Renal cortical epithelial cell (primary cell): ENCODE data around the gene RHEX. TPM values are rescaled to one million over a fixed set of nuclear protein-coding genes. Genes with fewer than 3 reads are reported as not detected.
"Not testable (repeated sequence)": the region's sequence is repeated elsewhere in the genome, so short reads cannot be mapped to it uniquely, and the experiment has no call there.

ENCODE experiments used
- DNase-seq: peaks from one replicate; pipeline ENCODE4 v3.0.0-alpha.2; 2011; ENCODE audit warnings: low read depth
- total RNA-seq: library from RNA; depleted of rRNA; stranded (reverse); fragments of >200 nt; gene quantifications from 2 replicates; pipeline ENCODE4 v1.2.3, GENCODE V29; 2014

RHEX gene
- total RNA-seq, 1 donor from 2014 or later: 11.6 TPM

DNA sequence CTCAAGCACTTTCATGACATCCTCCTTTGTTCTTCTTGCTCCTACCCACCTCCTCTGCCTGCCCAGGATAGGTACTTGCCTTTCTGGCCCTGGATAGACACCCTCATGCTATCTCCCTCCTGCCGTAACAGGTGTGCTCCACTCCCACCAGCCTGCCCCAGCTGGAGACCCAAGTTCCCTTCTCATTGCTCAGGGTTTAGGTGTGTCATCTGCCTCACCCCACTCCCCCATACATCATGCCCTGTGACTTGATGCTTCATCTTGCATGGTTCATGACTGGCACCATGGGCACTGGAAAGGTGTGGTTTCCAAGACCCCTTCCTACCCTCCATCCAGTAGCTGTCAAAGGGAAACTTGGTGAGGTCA, 5.9 kb downstream of the RHEX start:
- no peak for DNase-seq

DNA sequence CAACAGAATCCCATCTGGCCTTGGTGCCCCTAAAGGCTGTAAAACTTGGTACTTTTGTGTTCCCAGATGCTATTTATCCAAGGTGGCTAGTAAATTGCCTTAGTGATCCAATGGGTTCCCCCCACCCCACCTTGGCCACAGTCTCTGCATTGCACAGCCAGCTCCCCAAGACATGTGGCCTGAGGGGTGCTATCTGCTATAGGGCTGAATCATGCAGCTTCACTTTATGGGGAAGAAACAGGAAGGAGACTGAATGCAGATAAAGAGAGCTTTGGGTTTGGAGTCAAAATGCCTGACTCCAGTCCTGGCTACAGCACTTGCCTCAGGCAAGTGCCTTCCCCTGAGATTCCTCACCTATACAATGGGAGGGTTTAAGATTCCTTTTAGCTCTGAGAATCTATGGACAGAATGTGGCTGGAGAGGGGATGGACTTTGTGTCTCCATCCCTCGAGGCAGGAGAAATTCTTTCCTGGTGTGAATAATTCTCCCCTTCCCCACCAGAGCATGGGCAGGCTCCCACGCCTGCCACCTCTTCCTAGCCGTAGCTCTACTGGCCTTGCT, 6.5 kb downstream of the RHEX start:
- DNase-seq: no peak

DNA sequence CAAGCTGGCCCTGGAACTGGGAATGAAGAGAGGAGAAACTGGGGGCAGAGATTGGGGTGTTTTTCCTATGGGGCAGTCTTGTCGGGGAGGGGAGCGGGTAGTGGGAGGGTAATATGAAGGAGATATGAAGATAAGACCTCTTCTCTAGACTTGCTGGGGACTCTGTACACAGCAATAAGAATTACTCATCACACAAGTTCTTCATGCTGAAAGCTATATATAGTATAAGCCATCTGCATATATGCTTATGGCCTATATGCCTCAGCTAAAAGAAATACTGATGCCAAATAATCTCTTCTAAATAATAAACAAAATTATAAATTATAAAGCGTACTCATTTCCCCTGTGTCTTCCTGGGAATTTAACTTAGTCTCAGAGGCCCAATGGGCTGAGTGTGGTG, 7.9 kb downstream of the RHEX start:
- DNase-seq: no peak

DNA sequence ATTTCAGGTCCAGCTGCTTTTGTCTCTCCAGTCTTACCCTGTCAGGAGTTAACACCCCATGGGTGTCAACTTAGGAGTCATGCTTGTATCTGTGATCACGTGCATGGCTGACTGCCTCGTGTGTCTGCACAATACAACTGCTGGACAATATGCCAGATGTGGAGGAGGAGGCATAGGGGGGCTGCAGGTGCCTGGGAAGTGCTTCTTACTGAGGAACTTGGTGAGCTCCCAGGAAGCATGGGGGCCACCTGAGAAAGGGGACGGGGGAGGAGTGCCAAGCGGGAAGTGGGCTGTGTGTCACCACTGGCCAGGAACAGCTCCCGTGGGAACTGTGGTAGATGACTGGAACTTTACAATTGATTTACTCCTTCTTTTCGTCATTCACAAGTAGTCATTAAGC, 9.5 kb downstream of the RHEX start:
- DNase-seq: no peak

DNA sequence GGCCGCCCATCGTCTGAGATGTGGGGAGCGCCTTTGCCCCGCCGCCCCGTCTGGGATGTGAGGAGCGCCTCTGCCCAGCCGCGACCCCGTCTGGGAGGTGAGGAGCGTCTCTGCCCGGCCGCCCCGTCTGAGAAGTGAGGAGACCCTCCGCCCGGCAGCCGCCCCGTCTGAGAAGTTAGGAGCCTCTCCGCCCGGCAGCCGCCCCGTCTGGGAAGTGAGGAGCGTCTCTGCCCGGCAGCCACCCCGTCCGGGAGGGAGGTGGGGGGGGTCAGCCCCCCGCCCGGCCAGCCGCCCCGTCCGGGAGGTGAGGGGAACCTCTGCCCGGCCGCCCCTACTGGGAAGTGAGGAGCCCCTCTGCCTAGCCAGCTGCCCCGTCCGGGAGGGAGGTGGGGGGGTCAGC, 11.0 kb downstream of the RHEX start:
- not testable (repeated sequence) for DNase-seq

DNA sequence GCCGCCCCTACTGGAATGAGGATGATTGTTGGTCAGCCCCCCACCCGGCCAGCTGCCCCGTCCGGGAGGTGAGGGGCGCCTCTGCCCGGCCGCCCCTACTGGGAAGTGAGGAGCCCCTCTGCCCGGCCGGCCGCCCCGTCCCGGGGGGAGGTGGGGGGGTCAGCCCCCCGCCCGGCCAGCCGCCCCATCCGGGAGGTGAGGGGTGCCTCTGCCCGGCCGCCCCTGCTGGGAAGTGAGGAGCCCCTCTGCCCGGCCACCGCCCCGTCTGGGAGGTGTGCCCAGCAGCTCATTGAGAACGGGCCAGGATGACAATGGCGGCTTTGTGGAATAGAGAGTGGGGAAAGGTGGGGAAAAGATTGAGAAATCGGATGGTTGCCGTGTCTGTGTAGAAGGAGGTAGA, 11.5 kb downstream of the RHEX start:
- DNase-seq: not testable (repeated sequence)

DNA sequence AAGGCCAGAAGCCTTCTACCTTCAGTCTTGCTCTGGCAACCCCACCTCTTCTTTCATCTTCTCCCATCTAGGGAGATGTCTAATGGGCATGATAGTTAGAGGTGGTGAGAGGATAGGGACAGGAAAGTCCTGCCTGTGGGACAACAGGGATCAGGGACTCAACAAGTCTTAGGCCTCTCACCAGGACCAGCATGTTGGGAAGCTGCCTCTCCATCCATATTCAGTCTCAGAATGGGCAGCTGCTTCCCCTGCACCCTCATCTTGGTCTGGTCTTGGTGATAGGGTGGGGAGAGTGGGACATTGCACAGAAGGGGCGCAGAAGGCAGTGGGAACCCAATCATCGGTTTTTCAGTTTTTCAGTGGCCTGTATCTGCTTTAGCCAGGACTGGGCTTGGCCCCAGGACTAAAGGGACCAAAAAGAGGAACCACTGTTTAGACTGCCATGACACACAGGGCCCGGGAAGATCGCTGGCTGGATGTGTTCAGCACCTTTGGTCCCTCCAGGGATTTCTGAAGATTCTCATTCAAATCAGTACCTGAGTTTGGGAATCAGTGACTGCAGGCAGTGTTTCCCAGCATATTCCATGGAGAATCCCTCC, 12.7 kb downstream of the RHEX start:
- no peak for DNase-seq

DNA sequence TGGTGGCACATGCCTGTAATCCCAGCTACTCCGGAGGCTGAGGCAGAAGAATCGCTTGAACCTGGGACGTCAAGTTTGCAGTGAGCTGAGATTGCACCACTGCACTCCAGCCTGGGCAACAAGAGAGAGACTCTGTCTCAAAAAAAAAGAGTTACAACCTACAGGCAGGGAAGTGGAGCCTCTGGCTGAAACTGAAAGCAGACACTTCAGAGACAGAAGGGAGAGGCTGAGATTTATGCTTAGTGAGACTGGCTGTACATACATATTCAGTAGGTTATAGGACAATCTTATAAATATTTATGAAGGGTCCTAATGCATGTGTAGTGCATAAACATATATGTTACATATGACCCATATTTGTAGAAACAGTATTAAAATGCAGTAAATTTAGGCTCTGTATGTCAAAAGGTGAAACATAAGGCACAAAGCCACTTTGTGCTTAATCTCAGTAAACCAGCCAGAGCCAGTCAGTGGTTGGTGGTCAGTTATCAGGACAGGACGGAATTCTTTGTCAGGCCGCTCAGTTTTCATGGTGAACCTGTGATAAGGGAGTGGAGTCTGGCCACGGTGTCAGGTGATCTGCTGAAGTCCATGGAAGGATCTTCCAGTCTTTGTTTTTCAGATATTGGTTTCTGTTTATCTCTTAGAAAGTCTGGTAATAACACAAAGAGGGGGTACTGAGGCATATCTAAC, 13.7 kb downstream of the RHEX start:
- no peak for DNase-seq

DNA sequence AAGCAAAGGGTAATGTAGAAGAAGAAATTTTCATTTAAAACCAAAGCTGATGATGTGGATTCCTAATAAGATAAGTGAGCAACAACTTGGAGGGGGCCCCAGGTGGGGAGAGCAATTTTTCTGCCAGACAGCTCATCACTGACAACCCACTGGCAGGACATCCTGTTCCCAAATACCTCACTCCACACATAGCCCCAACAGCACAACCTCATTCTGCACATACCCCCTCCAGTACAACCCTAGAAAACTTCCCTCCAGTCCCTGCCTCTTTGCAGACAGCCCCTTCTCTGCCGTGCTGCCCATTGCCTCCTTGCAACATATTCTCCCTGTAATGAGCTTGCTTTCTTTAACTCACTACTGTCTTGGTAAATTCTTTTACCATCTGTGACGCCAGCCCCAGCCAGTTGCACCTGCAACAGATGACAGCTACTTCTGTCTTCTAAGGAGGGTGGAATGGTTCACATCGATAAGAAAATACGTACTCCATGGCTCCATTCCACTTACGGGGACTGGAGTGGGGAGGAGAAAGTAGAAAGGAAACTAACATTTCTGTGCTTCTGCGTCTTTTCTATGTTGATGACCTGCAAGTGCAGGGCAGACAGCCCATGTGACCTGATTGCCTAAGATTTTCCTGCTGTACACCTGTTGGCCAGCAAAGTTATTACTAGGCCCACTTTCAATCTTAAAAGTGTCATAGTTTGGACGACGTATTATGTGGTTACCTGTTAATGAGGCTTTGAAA, 14.7 kb downstream of the RHEX start:
- no peak for DNase-seq

DNA sequence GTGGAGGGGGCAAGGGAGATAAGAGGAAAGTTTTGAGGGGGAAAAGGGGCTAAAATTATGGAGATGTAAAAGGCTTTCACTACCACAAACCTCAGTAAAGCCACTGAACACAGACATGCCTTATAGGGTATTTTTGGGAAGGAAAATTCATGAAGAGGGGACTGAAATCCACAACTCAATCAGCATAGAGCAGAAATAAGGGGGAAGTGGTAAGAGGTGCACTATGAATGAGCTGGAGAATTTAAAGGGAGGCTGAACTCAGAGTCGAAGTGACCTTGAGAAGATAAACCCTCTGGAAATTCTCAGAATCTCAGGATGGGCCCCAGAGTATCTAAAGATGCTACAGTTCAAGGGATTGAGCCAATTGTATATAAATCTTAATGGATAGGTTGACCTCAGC, 15.3 kb downstream of the RHEX start:
- no peak for DNase-seq

DNA sequence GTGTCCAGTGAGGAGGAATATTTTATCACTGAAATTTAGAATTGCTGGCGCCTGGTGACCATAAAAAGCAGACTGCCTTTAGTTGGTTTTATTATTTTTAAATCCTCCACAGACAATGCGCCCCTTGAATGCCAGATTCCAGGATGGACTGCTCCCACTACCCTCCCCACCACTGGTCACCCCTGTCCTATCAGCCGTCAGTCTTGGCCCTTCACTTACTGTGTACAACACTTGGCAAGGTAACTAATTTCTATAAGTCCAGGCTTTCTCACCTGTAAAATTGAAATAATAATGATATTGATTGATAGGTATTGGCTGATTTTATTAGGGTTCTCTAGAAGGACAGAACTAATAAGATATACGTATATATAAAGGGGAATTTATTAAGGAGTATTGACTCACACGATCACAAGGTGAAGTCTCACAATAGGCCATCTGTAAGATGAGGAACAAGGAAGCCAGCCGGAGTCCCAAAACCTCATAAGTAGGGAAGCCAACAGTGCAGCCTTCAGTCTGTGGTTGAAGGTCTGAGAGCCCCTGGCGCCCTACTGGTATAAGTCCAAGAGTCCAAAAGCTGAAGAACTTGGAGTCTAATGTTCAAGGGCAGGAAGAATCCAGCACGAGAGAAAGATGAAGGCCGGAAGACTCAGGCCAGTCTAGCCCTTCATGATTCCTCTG, 17.8 kb downstream of the RHEX start:
- no peak for DNase-seq

DNA sequence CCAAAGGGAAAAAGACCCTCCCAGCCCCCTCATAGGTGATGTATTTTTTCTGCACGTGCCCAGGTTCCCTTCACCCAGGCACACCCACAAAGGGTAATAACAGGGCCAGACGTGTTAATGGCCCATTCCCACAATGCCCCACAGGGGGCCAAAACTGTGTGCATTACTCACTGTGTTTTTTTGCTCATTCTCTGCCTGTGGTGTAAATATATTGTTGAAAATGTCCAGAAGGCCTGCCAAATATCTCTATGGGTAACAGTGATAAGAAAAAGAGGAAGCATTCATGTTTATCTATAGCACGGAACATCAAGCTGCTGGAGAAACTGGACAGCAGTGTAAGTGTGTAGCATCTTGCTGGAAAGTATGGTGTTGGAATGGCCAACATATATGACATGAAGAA, 21.9 kb downstream of the RHEX start:
- no peak for DNase-seq

DNA sequence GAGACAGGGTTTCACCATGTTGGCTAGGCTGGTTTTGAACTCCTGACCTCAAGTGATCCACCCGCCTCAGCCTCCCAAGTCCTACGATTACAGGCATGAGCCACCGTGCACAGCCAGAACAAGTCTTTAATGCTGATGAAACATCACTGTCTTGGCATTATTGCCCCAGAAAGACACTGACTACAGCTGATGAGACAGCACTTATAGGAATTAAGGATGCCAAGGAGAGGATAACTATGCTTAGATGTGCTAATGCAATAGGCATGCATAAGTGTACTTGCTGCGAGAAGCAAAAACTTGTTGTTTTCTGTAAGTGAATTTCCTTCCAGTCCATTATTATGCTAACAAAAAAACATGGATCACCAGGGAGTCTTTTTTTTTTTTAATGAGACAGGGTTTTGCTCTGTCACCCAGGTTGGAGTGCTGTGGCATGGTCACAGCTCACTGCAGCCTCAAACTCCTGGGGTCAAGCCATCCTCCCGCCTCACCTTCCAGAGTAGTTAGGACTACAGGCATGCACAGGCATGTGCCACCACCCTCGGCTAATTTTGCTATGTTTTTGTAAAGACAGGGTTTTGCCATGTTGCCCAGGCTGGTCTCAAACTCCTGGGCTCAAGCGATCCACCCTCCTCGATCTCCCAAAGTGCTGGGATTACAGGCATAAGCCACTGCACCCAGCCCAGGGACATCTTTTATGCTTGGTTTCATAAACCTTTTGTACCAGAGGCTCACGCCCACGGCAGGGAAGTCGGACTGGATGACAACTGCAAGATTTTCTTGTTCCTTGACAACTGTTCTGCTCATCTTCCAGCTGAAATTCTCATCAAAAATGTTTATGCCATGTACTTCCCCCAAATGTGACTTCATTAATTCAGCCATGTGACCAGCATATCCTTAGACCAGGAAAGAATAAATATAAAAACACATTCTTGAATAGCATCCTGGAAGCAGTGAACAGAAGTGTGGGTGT, 23.1 kb downstream of the RHEX start:
- DNase-seq: no peak

DNA sequence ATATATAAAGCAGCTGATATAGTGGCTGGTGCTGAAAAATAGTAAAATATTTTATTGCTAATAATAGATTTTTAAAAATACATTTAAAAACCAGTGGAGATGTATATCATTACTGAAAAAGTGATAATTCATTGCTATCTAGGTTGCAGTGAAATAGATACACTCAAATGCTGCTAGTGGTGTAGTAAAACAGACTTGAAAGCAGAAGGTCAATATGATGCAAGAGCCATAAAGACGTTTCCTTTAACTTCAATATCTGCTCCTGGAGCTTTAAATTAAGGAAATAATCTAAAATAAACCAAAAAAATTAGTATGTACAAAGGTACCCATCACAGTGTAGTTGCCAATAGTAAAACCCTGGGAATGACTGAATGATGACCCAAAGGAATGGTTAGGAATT, 26.2 kb downstream of the RHEX start:
- DNase-seq: no peak

DNA sequence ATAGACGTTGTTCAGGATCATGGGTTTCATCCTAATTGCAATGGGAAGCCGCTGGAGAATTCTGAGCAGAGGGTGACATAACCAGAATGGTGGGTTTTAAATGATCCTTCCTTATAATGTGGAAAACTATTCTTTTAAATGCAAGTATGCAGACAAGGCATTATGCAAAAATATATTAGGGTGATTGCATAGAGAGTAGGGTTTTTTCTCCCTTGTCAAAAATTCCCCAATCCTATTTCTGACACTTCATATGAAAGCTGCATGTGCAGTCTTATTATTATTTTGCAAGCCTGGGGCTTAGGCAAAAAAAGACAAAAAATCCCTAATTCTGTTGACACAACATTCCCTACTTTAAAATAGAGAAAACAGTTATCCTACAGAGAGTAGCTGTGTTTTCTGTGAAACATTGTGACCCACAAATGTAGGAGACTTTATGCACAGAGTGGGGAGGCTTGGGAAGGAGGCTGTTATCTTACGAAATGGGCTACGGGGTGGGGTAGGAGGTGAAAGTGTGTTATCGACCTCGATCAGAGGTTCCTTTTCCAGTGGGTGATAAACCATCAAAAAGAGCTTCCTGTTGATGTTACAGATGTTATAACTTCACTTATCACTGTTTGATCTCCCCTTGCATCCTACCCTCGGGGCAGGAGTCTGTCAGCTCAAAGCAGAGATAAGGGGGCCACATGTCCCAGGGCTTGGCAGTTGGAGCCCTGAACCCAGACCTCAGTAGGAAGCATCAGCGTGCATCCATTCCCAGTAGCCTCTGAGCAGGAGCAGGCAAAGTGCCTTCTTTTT, 27.2 kb downstream of the RHEX start:
- DNase-seq: no peak

DNA sequence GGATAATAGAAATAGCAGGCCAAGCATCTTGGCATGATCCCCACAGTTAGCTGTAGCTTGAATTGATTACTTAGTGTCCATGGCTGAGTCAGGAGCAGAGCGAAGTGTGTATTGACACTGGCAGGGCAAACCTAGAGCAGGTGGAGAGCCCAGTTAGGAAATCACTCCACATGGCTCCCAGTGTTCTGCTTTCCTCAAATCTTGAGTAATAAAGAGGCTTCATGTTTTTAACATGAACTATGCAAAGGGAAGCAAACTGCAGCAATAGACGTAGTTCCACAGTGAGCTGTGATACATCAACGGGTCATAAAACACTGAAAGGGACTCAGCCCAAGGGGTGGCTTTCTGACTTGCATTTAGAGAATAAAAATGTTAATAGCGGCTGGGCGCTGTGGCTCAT, 28.9 kb downstream of the RHEX start:
- peak; percentile 25 for DNase-seq

DNA sequence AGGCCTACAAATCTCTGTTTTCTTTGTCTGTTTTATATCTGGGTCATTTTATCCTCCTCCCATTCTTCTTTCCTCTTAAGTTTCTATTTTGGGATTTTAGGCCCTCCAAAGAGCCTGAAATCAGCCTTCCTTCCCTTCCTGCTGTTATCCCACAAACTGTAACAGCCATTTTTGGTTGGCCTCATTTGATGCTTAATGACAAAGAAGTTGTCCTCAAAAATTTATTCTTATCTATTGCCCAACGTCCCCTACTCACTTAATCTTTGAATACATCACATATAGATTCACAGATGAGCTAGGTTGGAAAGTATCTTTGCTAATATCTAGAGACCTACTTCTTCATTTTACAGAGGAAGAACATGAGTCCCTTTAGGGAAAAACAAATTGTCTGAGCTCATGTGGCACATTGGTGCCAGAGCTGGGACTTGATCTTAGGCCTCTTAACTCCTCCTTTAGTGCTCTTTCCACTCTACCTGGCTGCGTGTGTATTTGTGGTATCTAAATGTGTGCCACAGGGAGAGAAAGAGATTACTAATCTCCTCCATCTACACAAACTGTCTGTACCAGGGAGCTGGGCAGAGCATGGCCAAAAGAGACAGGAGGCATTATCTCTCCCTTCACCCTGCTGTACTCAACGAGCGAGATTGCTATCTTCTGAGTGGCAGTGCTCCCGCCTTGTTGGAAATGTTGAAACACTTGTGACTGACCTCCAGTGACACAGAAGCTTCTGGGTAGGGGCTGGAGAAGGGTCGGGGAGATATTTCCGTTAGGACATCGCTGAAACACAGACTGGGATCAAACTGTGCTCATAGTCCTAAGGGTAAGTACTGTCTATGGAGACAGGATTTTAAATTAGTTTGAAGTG, 30.1 kb downstream of the RHEX start:
- DNase-seq: no peak

DNA sequence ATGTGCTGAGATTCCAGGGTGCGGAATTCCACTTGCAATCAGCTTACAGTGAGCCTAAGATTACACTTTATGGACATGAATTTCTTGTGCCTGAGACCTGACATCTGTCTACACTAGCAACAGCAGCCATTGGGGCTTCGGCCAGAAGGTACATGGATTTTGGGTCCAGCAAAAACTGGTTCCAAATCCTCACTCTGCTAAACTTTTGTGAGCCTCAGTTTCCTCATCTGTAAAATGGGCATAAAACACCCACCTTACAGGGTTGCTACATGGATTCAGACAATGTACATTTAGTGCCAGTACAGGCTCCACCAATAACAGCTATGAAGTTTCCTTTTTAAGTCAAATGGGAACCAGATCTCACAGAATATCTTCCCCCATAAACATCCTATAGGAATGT, 30.8 kb downstream of the RHEX start:
- no peak for DNase-seq

DNA sequence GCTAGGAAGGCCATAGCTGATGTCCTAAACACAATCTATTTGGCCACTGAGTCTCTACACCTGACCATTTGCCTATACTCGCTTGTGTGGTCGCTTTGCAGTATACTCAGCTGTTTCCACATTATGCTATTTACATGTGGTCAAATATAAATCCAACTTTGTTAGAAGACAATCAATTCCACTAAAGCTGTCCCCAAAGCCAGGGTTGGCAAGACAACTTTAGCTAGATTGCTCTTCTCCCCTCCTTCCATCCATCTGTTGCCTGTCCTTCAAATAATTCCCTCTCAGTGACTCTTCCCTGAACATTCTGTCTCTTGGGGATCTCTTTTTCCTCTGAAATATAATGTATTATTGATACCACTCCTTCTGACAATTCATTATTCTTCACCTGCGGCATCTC, 34.1 kb downstream of the RHEX start:
- DNase-seq: no peak
